DMS 273 (cell line): ENCODE data around the gene SQSTM1.
A peak's percentile ranks its signal among the peaks of the same experiment; 100 is the strongest.

ENCODE experiments used
- DNase-seq: peaks from one replicate; lab custom pipeline; 2025; ENCODE audit not compliant: unreplicated experiment; lab: John Stamatoyannopoulos, UW

The SQSTM1 gene

DNA sequence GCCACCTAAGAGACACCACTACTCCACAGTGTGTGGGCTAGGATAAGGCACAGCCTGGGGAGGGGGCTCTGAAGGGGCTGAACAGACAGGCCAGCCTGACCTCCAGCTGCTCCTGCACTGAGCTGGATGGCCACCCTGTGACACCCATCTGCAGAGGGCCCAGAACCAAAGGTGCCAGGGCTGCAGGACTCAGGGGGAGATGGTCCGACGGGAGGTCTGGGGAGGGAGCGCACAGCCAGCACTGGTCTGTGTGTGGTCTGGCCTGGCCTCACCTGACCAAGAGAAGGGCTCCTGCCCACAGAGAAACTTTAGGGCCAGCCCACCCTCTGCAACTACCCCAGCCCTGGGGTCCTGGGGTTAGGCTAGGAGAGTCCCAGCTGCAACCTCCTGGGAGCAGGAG lies 26.1 kb upstream of the SQSTM1 start:
- DNase-seq, result no peak

DNA sequence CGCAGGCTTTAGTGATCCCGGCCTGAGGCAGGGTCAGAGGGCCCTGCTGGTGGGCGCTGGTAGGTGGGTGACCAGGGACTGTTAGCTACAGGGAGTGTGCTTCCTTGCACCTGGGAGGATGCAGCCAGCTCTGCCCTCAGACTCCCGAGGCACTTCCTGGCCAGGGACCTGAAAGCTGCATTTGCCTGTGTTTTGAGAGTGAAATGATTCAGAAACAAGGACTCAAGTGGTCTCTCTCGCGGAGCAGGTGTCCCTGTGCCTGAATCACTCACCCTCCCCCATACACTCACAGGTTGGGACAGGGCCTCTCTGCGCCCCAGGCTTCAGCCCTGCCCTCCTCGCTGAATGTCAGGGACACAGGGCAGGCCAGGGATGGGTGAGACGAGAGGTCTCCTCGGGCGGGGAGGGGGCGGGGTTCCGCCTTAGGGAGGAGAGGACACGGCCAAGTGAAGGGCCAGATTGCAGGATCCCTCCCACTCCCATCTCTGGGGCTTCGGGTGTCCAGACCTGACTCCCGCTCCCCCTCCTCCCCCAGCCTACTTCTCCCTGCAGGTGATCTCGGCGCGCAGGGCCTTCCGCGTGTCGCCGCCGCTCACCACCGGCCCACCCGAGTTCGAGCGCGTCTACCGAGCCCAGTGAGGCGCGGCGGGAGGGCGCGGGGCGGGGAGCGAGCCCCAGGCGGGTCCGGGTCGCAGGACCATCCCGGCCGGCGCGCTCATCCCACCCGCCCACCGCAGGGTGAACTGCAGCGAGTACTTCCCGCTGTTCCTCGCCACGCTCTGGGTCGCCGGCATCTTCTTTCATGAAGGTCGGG lies 25.4 kb upstream of the SQSTM1 start:
- DNase-seq, result peak; percentile 62

DNA sequence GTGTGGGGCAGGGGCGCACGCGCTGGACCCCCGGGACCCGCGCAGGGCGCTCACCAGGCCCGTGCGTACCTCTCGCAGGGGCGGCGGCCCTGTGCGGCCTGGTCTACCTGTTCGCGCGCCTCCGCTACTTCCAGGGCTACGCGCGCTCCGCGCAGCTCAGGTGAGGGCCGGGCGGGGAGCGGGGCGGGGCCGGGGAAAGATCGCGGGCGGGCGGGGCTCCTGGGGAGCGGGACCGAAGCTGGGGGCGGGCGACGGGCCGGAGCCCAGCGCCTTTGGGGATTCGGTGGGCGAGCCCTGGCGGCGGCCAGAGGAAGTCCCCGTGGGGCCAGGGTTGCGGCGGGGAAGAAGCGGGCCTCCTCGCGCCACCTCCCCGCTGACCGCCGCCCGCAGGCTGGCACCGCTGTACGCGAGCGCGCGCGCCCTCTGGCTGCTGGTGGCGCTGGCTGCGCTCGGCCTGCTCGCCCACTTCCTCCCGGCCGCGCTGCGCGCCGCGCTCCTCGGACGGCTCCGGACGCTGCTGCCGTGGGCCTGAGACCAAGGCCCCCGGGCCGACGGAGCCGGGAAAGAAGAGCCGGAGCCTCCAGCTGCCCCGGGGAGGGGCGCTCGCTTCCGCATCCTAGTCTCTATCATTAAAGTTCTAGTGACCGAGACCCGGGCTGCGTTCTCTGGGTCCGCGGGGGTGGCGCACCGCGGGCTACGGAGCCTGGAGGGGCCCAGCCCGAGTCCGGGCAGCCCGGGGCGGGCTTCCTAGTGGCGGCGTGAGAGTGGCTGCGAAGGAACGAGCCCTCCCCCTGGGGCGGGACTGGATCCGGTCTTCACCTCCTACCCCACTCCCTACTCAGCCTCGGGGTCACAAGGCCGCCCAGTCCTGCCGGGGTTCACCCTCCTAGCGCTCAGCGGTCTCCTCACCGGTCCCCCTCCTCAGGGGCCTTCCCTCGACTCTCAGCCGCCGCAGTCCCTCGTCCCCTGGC lies 24.6 kb upstream of the SQSTM1 start:
- peak; percentile 86 for DNase-seq

DNA sequence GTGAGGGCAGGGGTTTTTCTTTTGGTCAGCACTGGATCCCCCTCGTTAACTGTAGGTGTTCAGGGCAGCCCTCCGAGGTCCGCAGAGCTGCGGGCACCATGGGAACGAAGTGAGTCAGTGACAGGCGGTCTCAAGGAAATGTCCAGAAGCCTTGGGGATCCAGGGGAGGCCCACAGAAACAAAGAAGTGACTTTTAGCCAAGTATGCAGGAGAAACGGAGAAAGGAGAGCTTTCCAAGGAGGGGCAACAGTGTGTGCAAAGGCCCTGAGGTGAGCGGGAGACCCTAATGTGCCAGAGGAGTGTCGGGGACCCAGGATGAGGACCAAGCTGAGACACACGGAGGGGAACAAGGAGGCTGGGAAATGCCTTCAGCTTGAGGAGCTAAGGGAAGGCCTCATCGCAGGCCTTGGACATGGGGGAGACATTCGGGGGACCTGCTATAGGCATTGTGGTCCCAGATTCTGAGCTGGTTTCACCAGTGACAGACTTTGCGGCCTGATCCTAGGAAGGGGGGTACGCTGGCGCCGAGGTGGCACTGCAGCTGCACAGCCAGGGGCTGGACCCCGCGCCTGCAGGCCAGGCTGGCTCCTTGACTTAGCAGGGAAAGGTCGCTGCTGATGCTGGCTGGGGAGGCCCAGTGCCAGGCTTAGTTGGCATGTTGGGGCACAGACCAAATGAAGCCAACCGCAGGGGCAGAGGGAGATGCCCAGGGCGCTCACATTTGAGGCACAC lies 23.7 kb upstream of the SQSTM1 start:
- no peak for DNase-seq

DNA sequence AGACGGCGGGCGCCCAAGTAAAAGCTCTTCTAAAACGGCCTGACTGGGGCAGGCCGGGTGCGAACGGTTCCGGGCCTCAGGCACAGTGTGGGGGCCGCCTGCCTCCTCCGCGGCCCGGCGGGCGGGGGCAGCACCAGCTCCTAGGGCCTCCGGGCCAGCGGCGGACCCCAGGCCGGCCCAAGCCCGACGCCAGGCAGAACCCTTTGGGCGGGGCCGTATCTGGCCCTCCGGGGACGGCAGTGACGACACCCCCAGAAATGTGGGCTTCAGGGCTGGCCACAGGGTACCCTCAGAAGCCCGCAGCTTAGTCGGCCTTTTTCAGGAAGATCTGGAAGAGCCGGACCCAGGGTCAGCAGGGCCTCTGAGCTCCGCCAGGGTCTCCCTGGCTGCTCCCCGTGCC lies 23.0 kb upstream of the SQSTM1 start:
- no peak for DNase-seq

DNA sequence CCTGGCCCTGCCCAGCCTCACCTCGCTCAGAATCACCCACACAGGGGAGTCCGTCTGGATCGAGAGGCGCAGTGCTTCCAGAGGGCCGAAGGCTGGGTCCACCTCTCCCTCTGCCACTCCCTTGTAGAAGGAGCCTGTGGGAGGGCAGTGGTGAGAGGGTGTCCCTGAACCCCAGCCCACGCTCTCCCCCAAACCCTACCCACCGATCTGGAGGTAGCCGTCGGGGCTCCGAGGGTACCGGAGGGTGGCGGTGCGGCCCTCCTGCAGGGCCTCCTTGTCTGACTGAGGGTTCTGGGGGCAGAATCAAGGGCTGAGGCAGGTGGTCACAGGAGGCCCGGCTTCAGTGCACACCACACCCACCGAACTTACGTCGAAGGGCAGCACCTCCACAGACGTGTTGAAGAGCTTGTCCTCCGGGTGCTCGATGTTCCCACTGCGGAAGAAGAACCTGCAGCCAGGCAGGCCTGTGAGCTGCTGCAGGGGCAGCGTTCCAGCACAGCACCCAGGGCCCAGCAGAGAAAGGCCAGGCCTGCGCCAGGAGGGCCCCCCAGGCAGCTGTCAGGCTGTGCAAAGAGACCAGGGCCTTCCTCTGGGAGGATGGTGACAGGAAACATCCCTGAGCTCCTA lies 22.4 kb upstream of the SQSTM1 start:
- DNase-seq, result no peak

DNA sequence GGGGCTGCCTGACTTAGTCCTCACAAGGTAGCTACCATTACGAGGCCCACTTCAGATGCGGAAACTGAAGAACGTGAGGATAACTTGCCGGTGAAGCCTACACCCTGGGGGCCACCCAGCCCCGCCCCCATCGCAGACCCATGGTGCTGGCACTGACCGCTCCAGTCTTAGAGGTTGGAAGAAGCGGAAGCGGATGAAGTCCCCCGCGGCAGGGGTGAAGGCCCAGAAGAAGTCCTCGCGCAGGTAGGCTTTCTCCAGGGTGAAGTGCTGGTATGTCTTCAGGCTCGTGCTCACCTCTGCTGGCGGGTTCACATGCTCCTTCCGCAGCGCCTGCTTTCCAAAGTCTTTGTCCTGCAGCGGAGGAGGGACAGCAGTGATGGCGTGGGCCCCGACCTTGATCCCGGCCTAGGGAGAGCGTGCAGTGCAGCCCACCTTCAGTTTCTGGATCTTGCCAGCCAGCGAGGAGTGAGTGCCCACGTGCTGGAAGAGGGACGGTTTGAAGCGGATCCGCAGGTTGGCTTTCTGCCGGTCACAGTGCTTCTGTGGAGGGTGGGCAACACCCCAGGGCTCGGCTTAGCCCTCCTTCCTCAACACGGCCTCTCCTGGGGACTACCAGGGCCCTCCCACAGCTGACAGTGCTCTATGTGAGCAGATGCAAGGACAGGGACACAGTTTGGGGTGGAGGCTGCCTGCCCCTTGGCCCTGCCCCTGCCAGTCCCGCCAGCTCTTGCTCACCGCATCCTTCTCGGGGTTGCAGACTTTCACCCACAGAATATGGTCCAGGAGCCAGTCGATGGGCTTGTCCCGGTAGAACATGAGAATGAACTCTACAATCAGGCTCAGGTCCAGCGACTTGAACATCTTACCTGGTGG lies 21.7 kb upstream of the SQSTM1 start:
- DNase-seq, result no peak

DNA sequence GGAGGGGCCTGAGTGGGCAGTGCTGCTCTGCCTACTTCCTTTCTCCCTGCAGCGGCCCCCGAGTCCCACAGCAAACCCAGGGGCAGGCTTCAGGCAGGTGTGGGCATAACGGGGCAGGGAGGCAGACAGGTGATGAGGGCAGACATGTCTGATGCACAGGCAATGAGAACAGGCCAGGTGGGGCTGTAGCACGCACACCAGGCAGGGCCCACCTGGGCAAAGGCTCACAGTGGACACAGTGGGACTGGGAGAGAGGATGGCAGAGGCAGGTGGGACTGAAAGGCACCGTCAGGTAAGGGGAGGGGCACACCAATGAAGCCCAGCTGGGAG lies 21.1 kb upstream of the SQSTM1 start:
- DNase-seq, result no peak

DNA sequence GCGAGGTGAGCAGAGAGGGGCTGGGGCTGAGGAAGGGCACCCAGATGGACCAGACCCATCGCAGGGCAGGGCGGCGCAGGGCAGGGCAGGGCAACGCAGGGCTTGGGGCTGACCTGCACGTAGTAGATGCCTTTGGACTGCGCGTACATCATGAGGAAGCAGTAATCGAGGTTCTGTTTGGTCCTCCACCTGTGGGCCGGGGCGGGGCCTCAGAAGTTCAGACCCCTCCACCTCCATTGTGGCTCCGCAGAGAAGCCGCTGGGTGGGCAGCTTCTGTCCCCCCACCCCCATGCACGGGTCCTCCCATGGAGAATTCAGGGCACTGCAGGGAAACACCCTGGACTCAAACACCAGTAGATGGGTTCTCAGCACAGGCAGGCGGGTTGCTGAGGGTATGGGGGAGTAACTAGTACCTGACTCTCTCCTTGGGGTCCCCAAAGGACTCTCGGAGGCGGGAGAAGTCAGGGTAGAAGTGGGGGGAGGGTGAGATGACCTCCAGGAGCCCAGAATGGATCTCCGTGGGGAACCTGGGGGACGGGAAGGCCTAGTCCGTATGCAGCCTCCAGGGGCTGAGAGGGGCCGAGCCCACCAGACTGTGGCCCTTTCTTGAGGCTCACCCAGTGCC lies 20.5 kb upstream of the SQSTM1 start:
- DNase-seq, result no peak

DNA sequence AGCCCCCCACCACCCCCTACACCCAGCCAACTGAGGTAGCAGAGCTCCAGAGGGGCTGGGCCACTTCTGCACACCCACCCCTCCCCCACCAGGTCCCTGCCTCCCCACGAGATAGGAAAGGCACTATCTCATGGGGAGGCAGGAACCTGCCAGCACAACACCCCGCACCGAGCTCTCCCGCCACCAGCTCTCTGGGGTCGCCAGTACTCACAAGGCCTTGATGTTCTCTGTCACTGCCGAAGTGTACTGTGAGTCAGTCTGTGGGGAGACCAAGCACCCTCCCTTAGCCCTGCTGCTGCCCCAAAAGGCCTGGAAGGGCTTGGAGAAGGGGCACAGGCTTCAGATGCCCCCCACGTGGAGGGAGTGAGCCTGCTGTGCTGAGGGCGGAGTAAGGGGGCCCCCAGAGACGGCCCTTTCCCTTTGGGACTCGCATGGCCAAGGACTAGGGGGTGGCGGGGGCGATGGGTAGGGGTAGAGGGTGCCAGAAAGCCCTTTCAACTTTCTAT lies 20.0 kb upstream of the SQSTM1 start:
- DNase-seq, result no peak

DNA sequence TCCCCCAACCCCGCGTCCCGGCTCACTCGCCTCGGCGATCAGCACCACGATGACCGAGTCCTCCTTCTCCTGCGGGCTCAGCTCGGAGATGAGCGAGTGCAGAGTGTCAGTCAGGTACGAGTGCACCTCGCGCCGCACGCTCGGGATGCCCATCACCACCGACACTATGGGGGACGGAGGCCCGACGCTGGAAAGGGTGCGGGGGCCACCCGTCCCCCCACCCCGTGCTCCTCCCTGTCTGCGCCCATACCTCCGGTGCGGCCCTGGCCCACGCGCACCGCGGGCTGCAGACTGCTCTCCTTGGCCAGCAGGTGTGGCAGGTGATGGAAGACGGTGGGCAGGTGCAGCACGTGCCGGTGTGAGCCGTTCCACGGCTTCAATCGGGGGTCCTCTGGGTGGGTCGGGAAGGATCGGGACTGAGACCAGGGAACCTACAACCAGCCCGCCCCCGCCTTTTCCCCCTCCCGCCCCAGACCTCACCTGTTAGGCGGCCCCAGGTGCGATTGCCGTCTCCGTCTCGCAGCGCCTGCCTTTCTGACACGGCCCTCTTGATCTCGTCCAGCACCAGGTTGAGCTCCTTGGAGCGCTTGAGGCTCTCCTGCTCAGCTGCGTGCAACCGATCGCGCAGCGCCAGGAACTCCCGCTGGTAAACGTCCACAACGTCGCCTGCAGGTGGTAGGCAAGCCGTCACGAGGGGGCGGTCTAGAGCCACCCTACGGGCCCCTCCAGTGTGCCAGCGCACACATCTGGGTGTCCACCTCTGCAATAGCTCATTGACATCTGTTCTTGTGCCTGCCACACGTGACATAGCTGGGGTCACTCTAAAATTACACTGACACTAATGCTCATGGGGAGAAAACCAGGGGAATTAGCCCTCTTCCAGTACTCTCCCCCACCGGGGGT lies 19.1 kb upstream of the SQSTM1 start:
- no peak for DNase-seq

DNA sequence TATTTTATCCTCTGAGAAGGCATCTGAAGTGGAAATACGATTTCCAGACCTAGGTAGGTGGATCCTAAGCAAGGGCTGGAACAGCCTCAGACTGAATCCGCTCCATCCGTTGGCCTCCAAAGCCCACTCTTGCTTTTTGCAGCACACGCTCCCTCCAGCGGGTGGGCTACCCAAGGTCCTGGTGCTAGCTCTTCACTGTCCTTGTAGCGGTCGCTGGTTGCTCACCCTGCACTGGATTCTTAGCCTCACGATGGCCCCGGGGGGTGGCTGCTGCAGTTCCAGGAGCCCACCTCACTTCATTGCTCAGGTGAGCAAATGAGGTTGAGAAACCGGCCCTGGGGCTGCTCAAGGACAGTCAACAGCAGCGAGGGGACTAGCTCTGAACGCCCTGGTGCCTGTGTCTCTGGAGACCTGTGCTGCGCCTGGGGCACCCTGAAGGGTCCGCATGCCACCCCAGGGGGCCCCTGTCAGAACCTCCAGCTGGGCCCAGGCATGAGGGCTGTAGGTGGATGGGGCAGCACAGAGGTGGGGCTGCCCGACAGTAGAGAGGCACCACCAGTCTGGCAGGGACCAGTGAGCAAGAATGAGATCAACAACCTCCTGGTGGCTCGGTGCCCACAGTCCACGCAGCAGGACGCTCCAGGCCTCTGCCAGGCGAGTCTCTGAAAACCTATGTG lies 18.4 kb upstream of the SQSTM1 start:
- no peak for DNase-seq

DNA sequence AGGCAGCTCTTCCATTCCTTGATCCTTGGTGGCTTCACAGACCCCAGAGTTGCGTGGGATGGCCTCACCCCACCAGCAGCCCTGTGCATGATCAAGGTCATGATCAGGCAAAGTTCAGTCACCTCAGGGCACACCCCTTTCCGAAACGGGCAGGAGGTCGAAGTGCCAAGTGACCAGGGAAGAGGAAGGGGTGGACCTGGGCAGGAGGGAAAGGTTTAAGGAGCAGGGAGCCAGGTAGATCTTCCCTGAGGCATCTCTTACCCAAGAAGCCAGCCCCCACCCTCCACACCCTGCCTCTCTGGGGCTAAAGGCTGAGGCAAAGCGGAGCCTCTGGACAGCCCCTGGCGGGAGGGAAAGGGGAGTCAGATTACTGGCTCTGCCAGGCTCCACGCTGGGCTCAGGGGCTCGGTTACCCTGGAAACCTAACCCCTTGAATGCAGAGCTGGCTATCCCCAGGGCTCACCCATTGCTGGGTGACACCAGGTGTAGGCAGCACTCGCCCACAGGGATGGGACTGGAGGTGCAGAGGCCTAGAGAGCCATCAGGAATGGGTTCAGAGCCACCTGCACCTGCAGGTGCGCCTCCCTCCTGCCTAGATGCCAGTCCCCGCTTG lies 17.6 kb upstream of the SQSTM1 start:
- DNase-seq, result peak; percentile 58

DNA sequence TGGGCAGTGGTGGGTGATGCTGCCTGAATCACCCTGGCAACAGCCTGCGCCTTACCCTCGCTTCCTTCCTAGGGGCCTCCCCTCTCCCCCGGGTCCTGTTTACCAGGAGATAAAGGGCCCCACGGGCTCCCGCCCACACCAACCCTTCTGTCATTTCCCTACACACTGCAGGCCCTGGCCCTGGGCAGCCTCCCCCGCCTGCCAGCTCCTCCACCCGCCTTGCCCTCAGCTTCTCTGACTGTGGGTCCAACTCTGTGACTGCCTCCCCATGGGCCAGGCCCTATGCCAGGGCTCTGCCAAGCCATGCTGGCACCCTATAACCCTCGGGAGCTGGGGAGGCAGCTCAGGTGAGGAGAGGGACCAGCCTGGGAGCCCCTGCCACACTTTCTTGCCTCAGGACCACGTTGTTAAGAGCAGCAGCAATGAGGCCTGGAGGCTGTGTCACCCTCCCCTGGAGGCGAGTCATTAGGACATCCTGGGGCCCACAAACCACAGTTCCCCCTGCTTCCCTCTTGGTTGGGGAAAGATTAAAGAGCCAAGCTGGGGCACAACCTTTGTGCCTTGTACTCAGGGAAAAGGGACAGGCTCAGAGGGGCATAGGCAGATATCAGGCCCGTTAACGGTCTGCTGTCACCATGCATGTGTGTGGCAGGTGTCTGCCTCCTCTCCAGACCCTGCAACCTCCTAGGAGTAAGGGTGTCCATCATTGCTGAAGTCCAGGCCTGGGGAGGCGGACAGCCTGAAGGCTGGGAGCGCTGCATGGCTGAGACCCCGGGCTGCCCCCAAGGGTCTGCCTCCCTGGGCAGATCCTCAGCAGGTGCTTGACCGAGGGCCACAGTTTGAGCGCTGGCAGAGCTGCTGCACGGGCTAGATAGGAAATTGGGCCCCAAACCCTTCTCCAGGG lies 16.8 kb upstream of the SQSTM1 start:
- DNase-seq, result peak; percentile 70

DNA sequence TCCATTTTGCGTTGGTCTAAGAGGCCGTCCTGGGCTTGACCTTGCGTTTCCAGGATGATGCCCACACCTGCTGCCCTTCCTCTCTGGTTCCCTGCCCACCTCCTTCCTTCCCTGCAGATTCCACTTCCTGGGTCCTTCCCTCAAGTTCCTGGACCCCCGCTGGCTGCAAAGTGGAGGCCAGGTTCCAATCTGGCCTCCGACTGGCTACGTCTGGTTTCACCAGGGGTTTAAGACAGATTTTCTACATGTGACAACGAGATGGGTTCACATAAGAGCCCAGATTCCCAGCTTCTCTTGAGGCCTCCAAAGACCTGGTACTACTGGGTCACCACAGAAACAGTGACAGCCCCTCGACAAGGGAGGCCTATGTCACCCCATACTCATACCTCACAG lies 16.2 kb upstream of the SQSTM1 start:
- DNase-seq, result no peak

DNA sequence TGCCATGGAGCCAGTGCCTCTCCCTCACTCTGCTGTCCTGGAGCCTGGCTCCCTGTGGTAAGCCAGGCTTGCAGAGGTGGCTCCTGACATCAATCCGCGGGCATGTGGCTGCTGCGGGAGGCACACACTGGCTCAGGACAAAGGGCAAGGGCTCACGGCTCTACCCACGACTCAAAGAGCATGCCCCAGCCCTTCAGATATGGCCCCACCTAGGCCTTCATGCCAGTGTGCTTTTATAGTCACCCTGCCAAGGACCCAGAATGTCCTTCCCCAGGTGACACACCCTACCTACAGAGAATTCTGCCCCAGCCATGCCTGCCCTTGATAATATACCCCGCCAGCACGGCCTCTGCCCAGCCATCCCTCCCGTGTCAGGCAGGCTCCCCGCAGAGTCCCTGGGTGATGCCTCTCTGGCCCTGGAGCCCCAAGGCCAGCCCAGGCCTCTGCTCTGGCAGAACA lies 15.6 kb upstream of the SQSTM1 start:
- DNase-seq, result peak; percentile 54
